ENCODE measurements around the gene ELFN1.

The ELFN1 gene

DNA sequence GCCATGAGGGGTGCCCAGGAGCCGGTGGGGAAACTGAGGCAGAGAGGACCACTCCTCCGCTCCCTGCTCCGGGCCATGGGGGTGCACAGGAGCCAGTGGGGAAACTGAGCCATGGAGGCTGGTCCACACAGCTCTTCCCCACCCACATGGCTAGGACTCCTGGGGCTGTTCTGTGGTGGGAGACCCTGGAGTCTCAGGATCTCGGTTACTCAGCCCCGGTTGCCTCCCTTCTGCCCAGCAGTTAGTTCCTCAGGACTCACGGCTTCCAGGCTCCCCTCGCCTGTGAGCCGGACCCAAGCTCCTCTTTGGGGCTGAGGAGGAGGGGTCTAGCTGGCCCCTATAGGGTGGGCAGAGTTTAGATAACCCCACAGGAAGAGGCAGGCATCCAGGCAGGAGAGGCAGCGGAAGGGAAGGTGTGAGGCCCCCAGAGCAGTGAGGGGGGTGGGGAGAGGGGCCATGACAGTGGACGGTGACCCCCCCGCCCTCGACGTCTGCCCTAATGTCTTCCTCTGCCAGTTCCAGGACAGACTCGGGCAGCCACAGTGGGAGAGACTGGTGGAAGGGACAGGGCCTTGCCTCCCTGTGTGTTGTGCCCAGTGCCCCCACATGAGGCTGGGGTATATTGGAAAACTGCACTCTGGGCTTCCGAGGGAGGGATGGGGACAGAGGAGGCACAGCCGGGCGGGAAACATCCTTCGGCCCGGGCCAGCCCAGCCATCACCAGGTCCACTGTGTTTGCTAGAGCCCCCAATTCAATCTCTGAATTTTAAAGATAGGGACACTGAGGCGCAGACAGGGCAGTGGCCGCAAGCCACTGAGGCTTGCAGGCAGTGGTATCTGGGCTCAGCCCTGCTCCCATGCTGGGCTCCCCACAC, 4.3 kb downstream of the ELFN1 start:
- FAIRE-seq (no peak), DNase-seq (ENCODE audit: extremely low spot score, insufficient read length, low read depth) (no peak)

DNA sequence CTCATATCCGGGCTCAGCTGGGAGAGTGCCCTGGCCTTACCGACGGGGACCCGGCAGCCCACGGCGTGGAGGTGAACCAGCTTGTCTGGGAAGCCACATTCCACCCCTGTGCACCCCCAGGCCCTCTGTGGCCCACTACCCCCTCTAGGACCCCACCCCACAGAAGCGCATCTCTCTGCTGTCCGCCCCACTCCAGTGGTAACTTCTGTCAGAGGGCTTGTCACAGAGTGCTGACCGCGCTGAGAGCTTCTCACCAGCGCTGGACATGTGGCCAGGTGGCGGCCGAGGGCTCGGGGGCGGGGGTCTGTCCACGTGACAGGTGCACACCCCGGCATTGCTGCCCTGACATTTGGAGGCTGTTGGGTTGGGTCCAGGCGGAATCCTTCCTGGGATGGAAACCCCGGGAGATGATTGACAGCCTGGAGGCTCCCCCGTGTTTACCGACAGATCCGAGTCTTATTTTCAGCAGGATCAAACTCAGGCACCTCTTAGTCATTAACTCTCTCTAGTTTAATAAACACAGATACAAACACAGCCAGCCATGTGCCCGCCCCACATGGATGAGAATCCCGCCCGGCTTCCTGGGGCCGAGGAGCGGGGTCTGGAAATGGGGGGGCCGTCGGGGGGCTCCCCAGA, 5.1 kb downstream of the ELFN1 start:
- DNase-seq (ENCODE audit: extremely low spot score, insufficient read length, low read depth) (no peak), FAIRE-seq (no peak)

DNA sequence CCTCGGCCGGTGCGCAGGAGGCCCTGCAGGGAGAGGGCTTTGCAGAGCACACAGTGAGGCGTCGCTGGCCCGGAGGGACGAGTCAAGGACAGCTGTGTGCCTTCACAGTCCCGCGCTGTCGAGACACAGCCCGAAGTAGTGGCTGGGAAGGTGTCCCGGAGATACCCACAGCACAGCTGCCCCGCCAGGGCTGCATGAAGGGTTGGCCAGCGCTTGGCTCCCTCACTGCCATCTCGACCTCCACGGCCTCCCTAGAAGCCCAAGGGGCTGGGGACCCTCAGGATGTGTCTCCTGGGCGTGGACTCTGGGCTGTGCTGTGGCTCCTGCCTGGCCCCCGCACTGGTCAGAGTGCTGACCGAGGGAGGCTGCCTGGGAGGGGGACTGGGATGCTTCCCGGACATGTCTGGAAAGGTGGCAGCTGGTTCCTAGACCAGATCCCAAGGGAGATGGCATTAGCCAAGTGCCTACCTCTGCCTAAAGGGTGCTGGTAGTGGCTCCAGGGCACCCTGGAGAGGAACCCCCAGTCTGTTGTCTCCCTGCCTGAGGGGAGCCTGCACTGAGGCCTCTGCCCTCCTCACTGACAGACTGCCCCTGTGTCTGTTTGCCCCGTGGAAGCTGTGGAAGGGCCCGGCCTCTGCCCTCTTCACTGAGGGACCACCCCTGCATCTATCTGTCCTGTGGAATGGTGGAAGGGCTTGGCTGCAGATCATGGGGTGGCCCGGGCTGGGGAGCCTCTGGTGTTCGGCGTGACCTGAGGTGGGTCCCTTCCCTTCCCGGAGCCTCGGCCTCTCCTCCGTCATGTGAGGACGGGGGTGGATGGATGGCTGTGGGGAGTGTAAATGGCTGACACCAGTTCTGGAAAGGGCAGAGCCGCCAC, 5.8 kb downstream of the ELFN1 start:
- no peak for FAIRE-seq

GRCh38 chr7:1676550-1677078, 6.5 kb downstream of the ELFN1 start:
- FAIRE-seq (no peak), DNase-seq (ENCODE audit: extremely low spot score, insufficient read length, low read depth) (no peak)

More for the DNA sequence above, 5.8 kb downstream of the ELFN1 start:
- no peak for DNase-seq (ENCODE audit: extremely low spot score, insufficient read length, low read depth)

GRCh38 chr7:1677206-1678080, 7.4 kb downstream of the ELFN1 start:
- no peak for DNase-seq (ENCODE audit: extremely low spot score, insufficient read length, low read depth)
- no peak for FAIRE-seq

- no peak for FAIRE-seq
- no peak for DNase-seq (ENCODE audit: extremely low spot score, insufficient read length, low read depth)
Measured at GRCh38 chr7:1678081-1678543, 8.0 kb downstream of the ELFN1 start.

DNA sequence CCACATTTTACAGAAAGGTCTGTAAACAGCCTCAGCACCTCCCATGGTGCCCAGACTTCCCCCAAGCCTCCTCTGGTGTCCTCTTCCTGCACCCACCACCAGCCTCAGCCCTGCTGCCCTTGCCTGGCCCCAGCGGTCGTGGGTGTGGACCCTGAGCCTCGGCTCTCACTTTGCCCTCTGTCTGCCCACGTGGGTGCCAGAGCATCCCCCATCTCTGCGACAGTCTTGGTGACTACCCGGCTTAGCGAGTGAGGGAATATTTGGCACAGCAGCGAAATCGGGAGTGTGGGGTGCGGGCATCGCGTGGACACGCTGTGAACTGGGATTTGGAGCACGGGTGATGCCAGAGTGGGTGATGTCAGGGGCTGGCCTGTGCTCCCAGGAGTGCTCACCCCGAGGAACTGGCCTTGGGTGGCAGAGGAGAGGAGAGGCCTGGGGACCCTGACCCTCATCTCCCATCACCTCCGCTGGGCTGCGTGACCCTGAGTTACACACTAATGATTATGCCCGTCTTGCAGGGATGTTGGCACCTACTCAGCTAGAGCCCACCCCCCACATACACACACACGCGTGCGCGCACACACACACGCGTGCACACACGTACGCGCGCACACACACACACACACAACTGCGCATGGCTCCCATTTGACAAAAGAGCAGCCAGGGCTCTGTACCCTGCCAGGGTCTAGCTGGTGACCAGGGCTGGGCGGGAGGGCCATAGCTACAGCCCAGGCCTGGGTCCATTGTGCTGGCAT, 8.7 kb downstream of the ELFN1 start:
- no peak for FAIRE-seq
- DNase-seq (ENCODE audit: extremely low spot score, insufficient read length, low read depth) = no peak

GRCh38 chr7:1679326-1679965, 9.4 kb downstream of the ELFN1 start:
- no peak for FAIRE-seq
- no peak for DNase-seq (ENCODE audit: extremely low spot score, insufficient read length, low read depth)

- no peak for DNase-seq (ENCODE audit: extremely low spot score, insufficient read length, low read depth)
- FAIRE-seq = no peak
Measured at GRCh38 chr7:1679966-1680730, 10.1 kb downstream of the ELFN1 start.

DNA sequence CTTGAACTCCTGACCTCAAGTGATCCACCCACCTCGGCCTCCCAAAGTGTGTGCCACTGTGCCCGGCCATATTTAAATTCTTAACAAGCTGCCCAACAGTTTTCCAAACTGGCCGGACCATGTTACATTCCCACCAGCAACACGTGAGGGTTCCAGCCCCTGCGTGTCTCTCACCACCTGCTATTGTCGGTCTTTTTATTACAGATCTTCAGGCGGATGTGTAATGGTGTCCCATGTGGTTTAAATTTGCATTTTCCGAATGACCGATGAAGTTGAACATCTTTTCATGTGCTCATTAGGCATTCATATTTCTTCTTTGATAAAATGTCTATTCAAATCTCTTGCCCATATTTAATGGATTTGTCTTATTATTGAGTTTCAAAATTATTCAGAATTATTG, 11.5 kb downstream of the ELFN1 start:
- no peak for DNase-seq (ENCODE audit: extremely low spot score, insufficient read length, low read depth)

GRCh38 chr7:1685000-1685624, 15.0 kb downstream of the ELFN1 start:
- FAIRE-seq = no peak
- no peak for DNase-seq (ENCODE audit: extremely low spot score, insufficient read length, low read depth)

More for the DNA sequence above, 11.5 kb downstream of the ELFN1 start:
- peak; percentile 12 for FAIRE-seq

DNA sequence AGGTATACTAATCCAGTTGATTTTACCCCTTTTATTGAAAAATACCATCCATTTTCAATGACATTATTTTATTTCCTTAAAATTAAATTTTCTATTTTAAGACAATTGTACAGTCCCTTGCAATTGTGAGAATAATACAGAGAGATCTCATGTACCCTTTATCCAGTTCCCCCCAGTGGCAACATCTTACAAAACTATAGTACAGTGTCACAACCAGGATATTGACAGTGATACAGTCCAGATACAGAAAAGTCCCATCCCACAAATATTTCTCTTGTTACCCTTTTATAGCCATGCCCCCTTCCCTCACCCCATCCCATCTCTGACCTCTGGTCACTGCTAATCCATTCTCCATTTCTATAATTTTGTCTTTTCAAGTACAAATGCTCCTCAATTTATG, 18.5 kb downstream of the ELFN1 start:
- no peak for DNase-seq (ENCODE audit: extremely low spot score, insufficient read length, low read depth)
- no peak for FAIRE-seq

DNA sequence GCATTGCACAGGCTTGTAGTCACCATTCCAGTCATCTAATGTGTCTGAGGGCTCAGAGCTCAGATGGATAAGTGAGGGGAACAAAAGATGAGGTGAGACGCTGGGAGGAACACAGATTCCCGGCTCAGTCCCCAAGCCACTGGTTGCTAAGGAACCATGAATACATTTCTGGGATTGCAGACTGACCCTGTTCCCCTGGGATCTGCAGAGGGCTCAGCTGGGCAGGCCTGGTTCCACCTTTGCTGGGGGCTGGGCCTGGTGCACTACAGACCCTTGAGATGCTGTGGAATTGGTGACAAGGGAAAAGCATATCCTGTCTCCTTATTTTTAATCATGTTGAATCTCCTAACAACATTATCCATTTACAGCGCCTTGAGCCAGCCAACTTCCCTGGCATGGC, 19.2 kb downstream of the ELFN1 start:
- DNase-seq (ENCODE audit: extremely low spot score, insufficient read length, low read depth) (no peak), FAIRE-seq (no peak)

DNA sequence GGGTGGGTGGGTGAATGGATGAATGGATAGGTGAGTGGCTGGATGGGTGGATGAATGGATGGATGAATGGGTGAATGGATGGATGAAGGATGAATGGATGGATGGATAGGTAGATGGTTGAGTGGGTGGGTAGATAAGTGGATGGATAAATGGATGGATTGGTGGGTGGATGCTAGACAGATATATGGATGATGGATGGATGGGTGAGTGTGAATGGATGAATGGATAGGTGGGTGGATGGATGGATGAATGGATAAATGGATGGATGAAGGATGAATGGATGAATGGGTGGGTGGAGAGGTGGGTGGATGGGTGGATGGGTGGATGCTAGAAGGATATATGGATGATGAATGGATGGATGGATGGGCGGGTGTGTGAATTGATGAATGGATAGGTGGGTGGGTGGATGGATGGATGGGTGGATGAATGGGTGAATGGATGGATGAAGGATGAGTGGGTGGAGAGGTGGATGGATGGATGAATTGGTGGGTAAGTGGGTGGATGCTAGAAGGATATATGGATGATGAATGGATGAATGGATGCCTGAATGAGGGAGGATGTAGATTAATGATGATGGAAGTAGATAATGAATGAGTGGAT, 20.4 kb downstream of the ELFN1 start:
- FAIRE-seq = no peak
- DNase-seq (ENCODE audit: extremely low spot score, insufficient read length, low read depth) = no peak

DNA sequence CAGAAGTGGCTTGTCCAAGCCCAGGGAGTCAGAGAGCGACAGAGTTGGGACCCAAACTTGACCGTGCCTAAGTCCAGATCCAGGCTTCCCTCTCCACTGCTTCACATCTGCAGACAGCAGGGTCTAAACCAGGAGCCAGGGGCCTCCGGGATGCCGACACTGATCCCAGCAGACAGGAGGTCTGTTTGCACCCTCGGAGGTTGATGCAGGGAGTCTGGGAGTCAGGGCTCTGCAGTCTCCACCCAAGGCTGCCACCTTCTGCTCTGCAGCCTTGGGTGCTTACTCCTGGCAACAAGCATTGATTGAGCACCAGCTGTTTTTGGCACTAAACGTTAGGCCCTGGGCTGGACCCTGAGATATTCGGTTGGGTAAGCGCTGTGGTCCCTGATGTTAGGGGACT, 21.0 kb downstream of the ELFN1 start:
- no peak for FAIRE-seq
- no peak for DNase-seq (ENCODE audit: extremely low spot score, insufficient read length, low read depth)

DNA sequence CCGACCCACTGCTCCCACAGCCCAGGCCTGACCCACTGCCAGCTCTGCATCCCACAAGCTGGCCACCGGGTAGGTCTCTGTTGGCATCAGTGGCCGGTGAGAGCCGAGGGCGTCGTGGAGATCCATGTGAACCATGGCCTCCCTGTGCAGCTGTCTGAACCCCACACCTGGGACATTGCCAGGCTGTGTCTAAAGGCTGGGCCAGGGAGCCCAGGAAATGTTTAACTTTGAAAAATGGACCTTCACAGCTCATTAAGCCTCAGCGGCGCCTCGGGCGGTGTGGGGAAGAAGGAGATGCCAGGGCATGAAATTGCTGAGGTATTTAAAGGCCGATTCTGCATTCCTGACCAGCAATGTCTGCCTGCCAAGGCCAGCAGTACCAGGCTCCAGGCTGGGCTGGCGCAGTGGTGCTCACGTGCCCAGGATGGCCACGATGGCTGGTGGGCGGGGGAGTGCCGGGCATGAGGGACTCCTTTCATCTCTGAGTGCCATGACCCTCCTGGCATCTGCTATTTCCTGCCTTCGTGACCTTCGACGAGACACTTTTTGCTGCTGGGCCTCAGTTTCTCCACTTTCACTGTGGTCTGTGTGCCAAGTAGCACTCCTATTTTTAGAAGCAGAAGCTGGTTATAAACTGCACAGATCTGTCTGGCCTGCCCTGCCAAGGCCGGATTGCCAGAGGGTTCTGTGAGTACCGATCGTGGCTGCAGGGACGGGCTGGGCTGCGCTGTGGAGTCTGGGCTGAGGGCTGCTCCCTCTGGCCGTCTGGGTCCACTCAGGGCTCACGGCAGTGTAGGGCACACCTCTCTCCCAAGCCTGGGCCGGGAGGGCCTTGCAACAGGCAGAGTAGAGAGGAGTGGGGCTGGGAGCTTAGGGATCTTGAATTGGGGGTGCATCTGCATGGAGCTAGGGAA, 21.8 kb downstream of the ELFN1 start:
- DNase-seq (ENCODE audit: extremely low spot score, insufficient read length, low read depth) (no peak), FAIRE-seq (no peak)

Measured in GM18507 (cell line).